T-helper 1 cell treated with Interleukin-12 subunit alpha and Interleukin-12 subunit beta and Interleukin-4 antibody, amounts not matched to agents 30 ng/mL and 1 ng/mL, for 36 hours (primary cell): Measurements from ENCODE around the gene MRGPRD. TPM values are rescaled to one million over a fixed set of nuclear protein-coding genes. Genes with fewer than 3 reads are reported as not detected.

Experiments
- intact Hi-C: fragments of 100-400 bp; cut with micrococcal nuclease; formaldehyde crosslinking; loops from one replicate; pipeline ENCODE4 v1.15.1; 2024
- total RNA-seq: library from RNA; stranded (reverse); gene quantifications from 2 replicates; pipeline ENCODE4 v1.2.3, GENCODE V29; 2022

The MRGPRD gene
- total RNA-seq: not detected in 2 replicates

DNA sequence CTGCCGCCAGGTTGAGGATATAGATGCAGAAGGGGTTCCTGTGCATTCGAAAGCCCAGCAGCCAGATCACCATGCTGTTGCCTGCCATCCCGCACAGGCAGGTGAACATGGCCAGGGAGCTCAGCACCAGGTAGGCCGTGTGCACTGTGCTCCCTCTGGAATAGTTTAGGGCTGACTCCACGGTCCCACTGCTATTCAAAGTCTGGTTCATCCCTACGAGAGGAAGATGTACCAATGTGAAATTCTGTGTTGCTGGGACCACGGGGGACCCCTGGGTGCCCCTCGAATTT, at the start of gene MRGPRD:
Gene MRGPRD (minus strand): TSS at position 211 of the 290 bp plus-strand sequence. CDS start 0 bp downstream, at position 211.
- intact Hi-C loops: no loop called here

- intact Hi-C loops: no loop called here
These were observed 49.5 kb upstream of the MRGPRD start for GRCh38 chr11:69030301-69030700.

DNA sequence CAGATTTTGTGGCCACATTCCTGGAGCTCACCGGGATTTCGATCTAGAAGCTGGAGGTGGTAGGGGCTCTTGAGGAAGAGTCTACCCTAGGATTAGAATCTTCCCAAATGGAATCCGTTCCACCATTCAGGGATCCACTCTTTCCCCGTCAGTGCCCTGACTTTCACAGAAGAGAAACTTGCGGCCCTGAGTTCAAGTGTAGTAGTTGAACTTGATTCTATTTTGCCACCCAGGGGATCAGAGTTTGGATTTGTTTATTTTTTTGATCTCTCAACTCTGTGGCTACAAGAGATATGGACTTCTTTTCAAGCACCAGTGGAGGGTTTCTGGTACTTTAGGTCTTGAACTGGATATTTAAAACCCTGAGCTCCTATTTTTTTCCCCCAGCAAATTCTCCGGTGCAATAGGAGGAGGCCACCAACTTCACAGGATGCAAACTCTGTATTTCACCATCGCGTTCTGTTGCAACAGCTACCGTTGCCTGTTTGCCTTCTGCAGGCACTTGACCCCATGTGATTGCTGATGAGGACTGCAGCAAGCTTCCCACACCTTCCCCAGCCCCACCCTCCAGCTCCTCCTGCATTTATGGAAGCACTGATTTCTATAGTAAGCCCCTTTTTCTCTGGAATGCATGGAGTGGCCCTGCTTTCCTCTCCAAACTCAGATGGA, 47.1 kb upstream of the MRGPRD start:
- intact Hi-C loops: no loop called here

- intact Hi-C loops: no loop called here
These were observed 43.7 kb upstream of the MRGPRD start for GRCh38 chr11:69024509-69024908.

DNA sequence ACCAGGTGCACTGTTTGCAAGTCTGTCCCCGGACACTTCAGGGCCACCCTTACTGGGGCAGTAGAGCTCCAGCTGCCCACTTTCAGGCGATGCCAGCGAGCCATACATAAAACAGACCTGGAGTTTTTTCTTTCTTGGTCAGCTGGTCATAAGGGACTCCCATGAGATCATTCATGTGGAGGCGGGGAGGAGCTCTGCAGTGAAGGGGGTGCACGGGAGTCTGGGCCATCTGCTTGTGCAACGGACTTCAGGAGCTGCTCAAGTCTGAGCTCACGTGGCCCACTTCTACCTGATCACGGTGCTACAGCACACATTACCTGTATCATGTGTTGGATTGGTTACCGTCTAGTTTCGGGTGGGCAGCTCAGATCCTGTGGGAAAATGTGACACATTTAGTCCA, 41.5 kb upstream of the MRGPRD start:
- intact Hi-C loops: no loop called here

GRCh38 chr11:69018924-69019323, 38.1 kb upstream of the MRGPRD start:
- intact Hi-C loops: no loop called here

GRCh38 chr11:69017951-69018350, 37.2 kb upstream of the MRGPRD start:
- intact Hi-C loops: no loop called here

- intact Hi-C loops: no loop called here
These were observed 34.2 kb upstream of the MRGPRD start for GRCh38 chr11:69014898-69015549.

- intact Hi-C loops: no loop called here
These were observed 33.5 kb upstream of the MRGPRD start for GRCh38 chr11:69014084-69014851.

- intact Hi-C loops: no loop called here
These were observed 32.5 kb upstream of the MRGPRD start, which contains the start of gene MRGPRF for GRCh38 chr11:69013009-69013951. Gene MRGPRF (minus strand): TSS chr11:69013246. CDS start chr11:69009901, 3,345 bp downstream.

- intact Hi-C loops: no loop called here
These were observed 31.6 kb upstream of the MRGPRD start for GRCh38 chr11:69012092-69013008.

DNA sequence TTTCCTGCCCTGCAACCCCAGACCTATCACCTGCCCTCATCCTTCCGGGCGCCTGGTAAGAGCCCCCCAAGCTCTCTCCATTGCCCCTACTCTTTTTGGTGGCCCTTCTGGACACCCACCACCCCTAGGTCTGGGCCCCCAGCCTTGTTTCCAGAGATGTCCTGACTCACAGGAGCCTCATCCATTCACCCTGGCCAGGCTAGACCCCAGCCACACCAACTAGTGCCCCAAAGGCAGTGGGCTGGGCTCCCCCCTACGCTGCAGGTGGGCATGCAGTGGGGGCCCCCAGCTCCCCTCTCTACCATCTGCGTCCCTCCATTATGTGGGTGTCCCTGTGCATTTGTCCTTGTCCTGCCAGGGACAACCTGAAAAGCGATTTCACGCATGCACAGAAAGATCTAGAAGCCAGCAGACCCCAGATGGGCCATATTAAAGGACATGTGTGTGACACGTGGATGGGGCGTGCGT, 30.9 kb upstream of the MRGPRD start:
- intact Hi-C loops: no loop called here

DNA sequence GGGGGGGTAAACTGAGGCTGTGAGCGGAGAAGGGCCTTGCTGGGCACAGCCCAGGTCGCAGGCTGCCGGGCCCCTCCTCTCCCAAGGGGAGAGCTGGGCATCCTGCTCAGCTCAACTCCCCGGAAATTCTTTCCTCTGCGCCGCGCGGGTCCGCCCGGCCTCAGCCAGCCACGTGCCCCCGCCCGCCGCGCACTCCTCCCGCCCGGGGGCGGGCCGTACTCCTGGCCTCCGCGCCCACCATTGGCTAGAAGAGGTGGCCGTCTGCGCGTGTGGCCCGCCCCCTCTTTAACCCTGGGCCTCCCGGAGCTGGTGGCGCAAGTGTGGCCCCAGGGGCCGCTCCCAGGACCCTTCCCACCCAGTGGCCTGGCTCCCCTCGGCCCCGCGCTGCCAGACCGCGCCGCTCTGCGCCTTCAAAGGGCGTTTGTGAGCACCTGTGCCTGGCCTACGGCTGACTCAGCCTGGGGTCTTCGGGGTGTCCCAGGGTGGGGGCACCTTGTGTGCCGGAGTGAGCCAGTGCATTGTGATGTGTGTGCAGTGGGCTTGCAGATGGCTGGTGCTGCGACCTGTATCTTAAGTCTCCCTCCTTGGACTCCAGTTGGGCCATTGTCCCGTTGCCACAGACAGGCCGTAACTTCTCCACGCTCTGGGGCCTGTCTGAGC, 30.3 kb upstream of the MRGPRD start:
- intact Hi-C loops: no loop called here

DNA sequence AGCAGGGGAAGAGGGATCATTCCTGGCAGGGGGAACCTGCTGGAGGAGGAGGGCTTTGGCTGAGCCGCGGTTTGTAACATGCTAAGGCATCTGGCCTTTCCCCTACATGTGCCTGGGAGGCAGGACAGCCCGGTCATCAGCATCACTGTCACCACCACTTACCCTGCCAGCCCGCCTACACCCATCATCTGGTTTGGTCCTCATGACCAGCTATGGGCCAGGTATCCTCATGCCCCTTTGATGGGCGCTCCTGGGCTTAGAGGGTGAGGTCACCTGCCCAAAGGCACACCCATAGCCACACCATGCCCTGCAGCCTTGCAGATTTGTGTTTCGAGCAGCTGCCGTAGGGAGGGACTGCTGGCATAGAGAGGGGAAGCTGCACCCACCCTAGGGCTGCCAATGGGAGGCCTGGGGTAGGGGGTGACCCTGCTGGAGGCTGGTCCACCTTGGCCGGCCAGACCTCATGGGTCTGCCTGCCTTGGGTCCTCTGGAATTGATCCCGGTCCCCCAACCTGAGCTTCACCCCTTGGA, 29.6 kb upstream of the MRGPRD start:
- intact Hi-C loops: no loop called here

DNA sequence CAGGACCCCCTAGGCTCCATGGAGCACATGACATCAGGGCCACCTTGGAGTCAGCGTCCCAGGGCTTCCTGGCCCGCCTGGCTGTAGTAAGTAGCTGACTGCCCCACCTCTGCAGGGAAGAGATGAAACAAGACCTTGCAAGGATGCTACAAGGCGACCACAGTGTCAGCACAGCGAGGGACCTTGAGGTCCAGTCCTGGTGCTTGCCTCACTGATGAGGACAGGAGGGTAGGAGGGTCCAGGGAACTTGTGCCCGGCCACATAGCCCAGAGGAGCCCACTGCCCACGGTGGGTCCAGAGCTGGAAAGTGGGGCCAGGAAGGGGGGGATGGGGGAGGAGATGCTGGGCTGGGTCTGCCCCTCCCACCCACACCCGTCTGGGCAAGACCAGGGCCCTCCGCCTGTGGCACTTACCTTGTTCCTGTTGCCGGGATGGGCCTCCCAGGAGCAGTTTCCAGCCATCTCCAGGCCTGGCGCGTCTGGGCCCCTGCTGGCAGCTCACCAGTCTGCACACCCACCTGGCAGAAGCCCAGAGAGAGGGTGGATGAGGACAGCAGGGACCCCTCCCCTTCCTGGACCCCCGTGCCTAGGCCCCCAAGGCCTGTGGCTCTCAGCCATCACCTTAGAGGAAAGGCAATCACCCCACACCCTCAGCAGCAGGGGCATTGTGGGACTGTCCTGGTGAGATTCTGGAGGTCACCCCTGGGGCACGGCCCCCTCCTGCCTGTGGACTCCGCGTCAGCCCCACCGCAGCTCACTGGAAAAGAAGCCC, 28.8 kb upstream of the MRGPRD start:
- intact Hi-C loops: no loop called here

DNA sequence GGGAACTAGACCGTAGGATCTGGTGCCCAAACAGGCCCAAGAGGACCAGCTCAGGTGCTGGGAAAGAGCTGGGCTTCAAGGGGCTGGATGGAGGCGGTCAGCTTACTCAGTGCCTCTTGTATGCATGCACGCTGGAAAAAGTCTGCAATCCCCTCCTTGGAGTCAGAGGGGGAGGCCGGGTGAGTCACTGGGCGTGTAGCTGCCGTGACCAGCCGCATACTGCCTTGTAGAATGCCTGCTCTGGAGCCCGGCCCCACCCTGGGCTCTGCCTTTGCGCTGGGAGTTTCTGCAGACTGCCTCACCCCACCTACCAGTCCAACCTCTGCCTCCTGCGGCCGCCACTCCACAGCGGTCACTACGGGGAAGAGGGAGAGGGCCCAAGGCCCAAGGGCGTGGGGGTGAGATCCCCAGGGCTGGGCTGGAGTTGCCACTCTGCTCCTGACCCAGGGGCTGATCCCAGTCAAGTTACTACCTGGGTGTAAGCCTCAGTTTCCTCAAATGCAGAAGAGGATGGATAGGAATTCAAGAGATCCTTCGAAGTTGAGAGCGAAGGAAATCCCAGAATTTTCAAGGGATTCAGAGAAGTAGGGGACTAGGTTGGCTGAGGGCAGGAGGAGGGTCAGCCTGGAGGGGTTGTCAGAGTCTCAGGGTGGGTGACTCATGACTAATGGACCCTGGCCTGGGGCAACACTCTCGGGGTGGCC, 28.1 kb upstream of the MRGPRD start:
- intact Hi-C loops: no loop called here

DNA sequence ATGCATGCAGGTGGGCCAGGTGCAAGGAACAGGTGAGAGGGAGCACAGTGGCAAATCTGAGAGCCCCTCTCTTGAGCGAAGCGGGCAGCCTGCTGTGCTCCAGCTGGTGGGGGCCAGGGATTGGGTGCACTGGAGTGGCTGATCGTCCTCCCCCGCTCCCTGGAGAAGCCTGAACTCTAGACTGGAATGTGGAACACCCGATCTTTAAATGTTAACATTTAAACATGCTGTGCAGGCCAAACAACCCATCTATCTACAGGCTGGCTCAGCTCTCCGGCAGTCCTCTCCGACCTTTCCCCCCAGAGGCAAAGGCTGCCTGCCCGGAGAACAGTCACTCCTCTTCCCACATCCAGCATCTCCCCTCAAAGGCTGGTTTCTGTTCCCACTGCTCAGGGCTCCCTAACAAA, 27.2 kb upstream of the MRGPRD start:
- intact Hi-C loops: no loop called here

DNA sequence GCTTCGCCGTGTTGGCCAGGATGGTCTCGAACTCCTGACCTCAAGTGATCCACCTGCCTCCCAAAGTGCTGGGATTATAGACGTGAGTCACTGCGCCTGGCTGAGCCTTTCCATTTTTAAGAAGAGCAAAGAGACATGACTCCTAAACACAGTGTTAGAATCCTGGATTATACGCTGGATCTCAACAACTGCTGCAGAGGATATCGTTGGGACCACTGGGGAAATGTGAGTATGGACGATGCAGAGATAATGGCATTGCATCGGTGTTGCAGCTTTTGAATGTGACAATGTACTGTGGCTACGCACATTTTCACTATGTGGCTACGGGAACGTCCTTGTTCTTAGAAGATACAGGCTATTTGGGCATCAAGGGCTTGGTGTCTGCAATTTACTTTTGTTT, 26.0 kb upstream of the MRGPRD start:
- intact Hi-C loops: no loop called here
